WERI-Rb-1 (cell line): Measurements from ENCODE around the gene CEL.

Source experiments
- DNase-seq: peaks from one replicate; pipeline ENCODE4 v3.0.0-alpha.2; 2020
- H3K27ac ChIP-seq: fragments of 250-450 bp; sonication (Bioruptor Pico); 2 replicates; pipeline ENCODE4 v1.5.1; 2020; ENCODE audit warnings: mild to moderate bottlenecking, moderate library complexity
- H3K27me3 ChIP-seq: fragments of 250-450 bp; sonication (Bioruptor Pico); 2 replicates; pipeline ENCODE4 v1.5.1; 2021; ENCODE audit warnings: mild to moderate bottlenecking, low read depth, moderate library complexity; ENCODE audit not compliant: insufficient read depth, severe bottlenecking
- H3K36me3 ChIP-seq: fragments of 250-450 bp; sonication (Bioruptor Pico); 2 replicates; pipeline ENCODE4 v1.5.1; 2020; ENCODE audit warnings: mild to moderate bottlenecking, moderate library complexity
- H3K4me3 ChIP-seq: 2 replicates; pipeline ENCODE4 v1.5.1; 2011; ENCODE audit warnings: low read depth, mild to moderate bottlenecking, control low read depth, low read length
- H3K9me3 ChIP-seq: fragments of 250-450 bp; sonication (Bioruptor Pico); 2 replicates; pipeline ENCODE4 v1.5.1; 2021; ENCODE audit warnings: mild to moderate bottlenecking, moderate library complexity; ENCODE audit not compliant: severe bottlenecking
- CTCF ChIP-seq: IDR thresholded peaks from 2 replicates; pipeline ENCODE4 v1.5.1; 2011; ENCODE audit warnings: low read depth, mild to moderate bottlenecking, control low read depth, inconsistent platforms, low read length

The CEL gene

GRCh38 chr9:133094842-133095393 lies 33.1 kb downstream of the CEL start:
- peaks cover 26% of the 10 kb centered on the region for H3K9me3 ChIP-seq
- no peak overlapping the region for H3K27ac ChIP-seq
- H3K36me3 ChIP-seq, result peaks cover 42% of the 10 kb centered on the region
- no peak overlapping the region for H3K4me3 ChIP-seq
- no peaks in the 10 kb centered on the region for H3K27me3 ChIP-seq
- no peak for DNase-seq
- no peak for TF ChIP-seq CTCF

- TF ChIP-seq CTCF, result no peak
- DNase-seq, result no peak
- Histone ChIP-seq H3K4me3 (no peak overlapping the region), H3K36me3 (peaks cover 76% of the 10 kb centered on the region), H3K27ac (no peak overlapping the region), H3K27me3 (no peaks in the 10 kb centered on the region), H3K9me3 (peaks cover 26% of the 10 kb centered on the region)
Measured at GRCh38 chr9:133098104-133098754, 36.4 kb downstream of the CEL start.

- H3K36me3 ChIP-seq, result peaks cover 82% of the 10 kb centered on the region
- no peaks in the 10 kb centered on the region for H3K27me3 ChIP-seq
- TF ChIP-seq CTCF, result no peak
- H3K9me3 ChIP-seq, result peaks cover 26% of the 10 kb centered on the region
- H3K4me3 ChIP-seq, result no peak overlapping the region
- DNase-seq, result no peak
- H3K27ac ChIP-seq, result no peak overlapping the region
Measured at GRCh38 chr9:133098871-133099270, 37.1 kb downstream of the CEL start.

DNA sequence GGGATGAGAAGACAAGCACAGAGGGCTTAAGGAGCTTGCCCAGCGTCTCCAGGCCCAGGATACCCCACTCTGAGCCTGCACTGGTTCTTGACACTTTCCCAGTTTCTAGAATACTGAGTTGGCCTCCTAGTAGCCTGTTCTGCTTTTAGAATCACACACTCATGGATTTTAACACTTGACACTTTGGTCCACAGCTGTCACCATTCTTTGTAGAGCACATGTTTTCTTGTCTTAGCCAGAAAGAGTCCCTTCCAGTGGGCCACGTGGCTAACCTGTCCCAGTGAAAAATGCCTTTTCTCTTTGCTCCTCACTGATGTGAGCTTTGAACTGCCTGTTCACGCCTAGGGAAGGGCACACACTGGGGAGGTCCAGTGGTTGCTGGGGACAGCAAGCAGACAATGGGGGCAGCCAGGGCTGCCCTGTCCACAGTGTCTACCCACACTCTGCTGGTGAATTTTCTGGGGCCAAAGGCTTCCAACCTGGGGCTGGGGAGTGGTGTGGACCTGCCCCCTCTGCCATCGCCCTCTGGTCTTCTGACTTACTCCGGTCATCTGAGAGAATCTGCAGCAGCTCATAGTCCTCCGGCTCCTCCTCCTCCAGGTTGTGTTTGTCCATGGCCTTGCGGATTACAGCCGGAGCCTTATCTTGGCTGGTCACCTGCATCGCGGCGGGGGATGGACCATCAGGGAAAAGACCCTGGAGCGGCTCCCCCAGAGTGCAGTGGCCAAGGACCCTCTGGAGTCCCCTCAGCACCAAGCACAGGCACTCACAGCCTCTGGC lies 38.1 kb downstream of the CEL start:
- DNase-seq, result no peak
- Histone ChIP-seq H3K27me3 (no peaks in the 10 kb centered on the region), H3K27ac (no peak overlapping the region), H3K4me3 (no peak overlapping the region), H3K9me3 (peaks cover 26% of the 10 kb centered on the region), H3K36me3 (peaks cover 92% of the 10 kb centered on the region)
- no peak for TF ChIP-seq CTCF

DNA sequence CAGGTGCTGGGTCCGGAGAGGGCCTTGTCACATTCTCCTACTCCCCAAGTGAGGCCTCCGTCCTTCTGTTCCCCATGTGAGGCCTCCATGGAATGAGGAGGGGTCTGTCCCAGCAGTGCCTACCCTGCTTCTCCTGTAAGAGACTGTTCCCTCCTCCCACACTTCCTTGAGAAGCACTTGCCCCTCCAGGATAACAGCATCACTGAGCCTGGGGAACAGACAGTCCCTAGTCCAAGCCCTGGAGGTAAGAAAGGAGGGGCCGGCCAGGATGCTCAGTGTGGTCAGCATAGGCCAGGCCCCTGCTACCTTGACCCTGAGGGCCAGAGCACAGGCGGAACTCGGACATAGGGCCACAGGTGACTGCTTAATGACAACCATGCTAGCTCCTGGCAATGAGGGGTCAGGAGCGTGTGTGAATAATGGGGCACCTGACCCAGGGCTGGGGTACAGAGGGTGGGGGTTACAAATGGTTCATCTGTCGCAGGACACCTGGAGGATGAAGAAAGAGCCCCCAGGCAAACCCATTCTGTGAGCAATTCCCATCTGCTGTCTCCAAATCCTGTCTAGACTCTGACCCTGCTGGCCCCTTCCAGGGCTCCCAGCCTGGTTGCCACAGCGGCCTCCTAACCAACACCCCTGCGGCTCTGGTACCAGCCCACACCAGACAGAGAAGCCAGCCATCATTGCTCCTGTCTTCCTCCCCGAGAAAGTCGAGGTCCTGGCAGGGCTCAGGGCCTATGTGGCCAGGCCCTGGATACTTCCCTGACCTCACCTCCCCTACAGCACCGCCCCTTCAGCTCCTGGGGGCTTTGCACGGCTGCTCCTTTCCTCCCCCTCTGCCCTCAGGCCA lies 39.0 kb downstream of the CEL start:
- TF ChIP-seq CTCF, result no peak
- no peaks in the 10 kb centered on the region for H3K27me3 ChIP-seq
- no peak overlapping the region for H3K4me3 ChIP-seq
- H3K27ac ChIP-seq, result no peak overlapping the region
- peaks cover 21% of the 10 kb centered on the region for H3K9me3 ChIP-seq
- no peak for DNase-seq
- peaks cover 98% of the 10 kb centered on the region for H3K36me3 ChIP-seq
